ENCODE results near the gene ANO8. TPM values are rescaled to one million over a fixed set of nuclear protein-coding genes. Genes with fewer than 3 reads are reported as not detected.

The ANO8 gene
- polyA plus RNA-seq, 1 of the 3 experiments (the other 2 are of a cell fraction) = 7.8 TPM

- TF ChIP-seq NRF1 (IDR thresholded peaks at IDR 0.05; ENCODE audit: low read depth, low read length) = peak; percentile 51; the same call in 1 of the 2 replicates
- TF ChIP-seq, protein P1, sequence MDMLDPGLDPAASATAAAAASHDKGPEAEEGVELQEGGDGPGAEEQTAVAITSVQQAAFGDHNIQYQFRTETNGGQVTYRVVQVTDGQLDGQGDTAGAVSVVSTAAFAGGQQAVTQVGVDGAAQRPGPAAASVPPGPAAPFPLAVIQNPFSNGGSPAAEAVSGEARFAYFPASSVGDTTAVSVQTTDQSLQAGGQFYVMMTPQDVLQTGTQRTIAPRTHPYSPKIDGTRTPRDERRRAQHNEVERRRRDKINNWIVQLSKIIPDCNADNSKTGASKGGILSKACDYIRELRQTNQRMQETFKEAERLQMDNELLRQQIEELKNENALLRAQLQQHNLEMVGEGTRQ (IDR thresholded peaks at IDR 0.05; ENCODE audit: borderline replicate concordance, low read depth, low read length) = no peak
- TF ChIP-seq, protein P2, sequence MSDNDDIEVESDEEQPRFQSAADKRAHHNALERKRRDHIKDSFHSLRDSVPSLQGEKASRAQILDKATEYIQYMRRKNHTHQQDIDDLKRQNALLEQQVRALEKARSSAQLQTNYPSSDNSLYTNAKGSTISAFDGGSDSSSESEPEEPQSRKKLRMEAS (IDR thresholded peaks at IDR 0.05; ENCODE audit: low read depth) = peak; percentile 60; the same call in 1 of the 2 replicates
- 0 out of 2 replicates have a peak, but pooled peaks have one; percentile 27 for TF ChIP-seq YY1 (IDR thresholded peaks at IDR 0.05; ENCODE audit: low read depth)
These were observed 42.2 kb downstream of the ANO8 start (continued) for GRCh38 chr19:17292301-17293074.

DNA sequence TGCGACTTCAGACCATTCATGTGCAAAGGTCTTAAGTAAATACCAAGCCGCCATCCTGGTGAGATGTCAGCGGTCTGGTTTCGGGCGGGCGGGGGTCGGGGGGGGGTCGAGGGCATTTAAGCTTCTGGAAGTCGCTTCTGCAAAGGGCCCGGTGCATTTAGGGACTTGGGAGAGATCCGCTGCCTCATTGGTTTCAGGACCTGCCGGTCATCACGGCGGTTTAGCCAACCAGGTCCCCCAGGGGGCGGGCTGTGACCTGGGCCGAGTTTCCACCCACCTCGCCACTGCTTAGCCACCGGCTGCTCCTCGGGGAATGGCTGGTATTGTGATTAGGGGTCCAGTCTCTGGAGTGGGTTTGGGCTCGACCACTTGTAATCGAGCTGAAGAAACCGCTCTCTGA is 45.2 kb downstream of the ANO8 start:
- peaks cover 0 to 8% of the 10 kb centered on the region in 2 experiments; a peak in 1 of 4 replicates for H3K4me1 ChIP-seq (ENCODE audit: control insufficient read depth in 1 of 2, insufficient read depth in 2 of 2, low read depth in 1 of 2, low read length in 1 of 2)
- 24% methylated on average over 17 of the region's 22 CpGs for WGBS (ENCODE audit: low lambda C conversion rate)
- peaks cover 14% of the 10 kb centered on the region for H3F3A ChIP-seq (replicated peaks; ENCODE audit: insufficient read depth)
- TF ChIP-seq EZH2phosphoT487 (IDR thresholded peaks at IDR 0.05; ENCODE audit: borderline replicate concordance, low read depth) (no peak), YY1 (IDR thresholded peaks at IDR 0.05; ENCODE audit: low read depth) (no peak), ELF1 (IDR thresholded peaks at IDR 0.05) (no peak), RAD21 (IDR thresholded peaks at IDR 0.05; ENCODE audit: low read length) (no peak), POLR2AphosphoS5 (IDR thresholded peaks at IDR 0.05; ENCODE audit: low read depth, low read length) (no peak), REST (IDR thresholded peaks at IDR 0.05; ENCODE audit: low read depth, low read length) (no peak), TCF12 (IDR thresholded peaks at IDR 0.05) (no peak), RXRA (IDR thresholded peaks at IDR 0.05; ENCODE audit: borderline replicate concordance, low read depth) (no peak), MEF2A (IDR thresholded peaks at IDR 0.05; ENCODE audit: borderline replicate concordance, low read depth) (no peak), JUND (IDR thresholded peaks at IDR 0.05) (no peak)
- TF ChIP-seq, protein P3, sequence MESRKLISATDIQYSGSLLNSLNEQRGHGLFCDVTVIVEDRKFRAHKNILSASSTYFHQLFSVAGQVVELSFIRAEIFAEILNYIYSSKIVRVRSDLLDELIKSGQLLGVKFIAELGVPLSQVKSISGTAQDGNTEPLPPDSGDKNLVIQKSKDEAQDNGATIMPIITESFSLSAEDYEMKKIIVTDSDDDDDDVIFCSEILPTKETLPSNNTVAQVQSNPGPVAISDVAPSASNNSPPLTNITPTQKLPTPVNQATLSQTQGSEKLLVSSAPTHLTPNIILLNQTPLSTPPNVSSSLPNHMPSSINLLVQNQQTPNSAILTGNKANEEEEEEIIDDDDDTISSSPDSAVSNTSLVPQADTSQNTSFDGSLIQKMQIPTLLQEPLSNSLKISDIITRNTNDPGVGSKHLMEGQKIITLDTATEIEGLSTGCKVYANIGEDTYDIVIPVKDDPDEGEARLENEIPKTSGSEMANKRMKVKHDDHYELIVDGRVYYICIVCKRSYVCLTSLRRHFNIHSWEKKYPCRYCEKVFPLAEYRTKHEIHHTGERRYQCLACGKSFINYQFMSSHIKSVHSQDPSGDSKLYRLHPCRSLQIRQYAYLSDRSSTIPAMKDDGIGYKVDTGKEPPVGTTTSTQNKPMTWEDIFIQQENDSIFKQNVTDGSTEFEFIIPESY (IDR thresholded peaks at IDR 0.05; ENCODE audit: borderline replicate concordance, low read depth) = no peak
- TF ChIP-seq, protein P4, sequence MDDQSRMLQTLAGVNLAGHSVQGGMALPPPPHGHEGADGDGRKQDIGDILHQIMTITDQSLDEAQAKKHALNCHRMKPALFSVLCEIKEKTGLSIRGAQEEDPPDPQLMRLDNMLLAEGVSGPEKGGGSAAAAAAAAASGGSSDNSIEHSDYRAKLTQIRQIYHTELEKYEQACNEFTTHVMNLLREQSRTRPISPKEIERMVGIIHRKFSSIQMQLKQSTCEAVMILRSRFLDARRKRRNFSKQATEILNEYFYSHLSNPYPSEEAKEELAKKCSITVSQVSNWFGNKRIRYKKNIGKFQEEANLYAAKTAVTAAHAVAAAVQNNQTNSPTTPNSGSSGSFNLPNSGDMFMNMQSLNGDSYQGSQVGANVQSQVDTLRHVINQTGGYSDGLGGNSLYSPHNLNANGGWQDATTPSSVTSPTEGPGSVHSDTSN (IDR thresholded peaks at IDR 0.05) = peak; percentile 98
- TF ChIP-seq, protein P5, sequence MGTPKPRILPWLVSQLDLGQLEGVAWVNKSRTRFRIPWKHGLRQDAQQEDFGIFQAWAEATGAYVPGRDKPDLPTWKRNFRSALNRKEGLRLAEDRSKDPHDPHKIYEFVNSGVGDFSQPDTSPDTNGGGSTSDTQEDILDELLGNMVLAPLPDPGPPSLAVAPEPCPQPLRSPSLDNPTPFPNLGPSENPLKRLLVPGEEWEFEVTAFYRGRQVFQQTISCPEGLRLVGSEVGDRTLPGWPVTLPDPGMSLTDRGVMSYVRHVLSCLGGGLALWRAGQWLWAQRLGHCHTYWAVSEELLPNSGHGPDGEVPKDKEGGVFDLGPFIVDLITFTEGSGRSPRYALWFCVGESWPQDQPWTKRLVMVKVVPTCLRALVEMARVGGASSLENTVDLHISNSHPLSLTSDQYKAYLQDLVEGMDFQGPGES (IDR thresholded peaks at IDR 0.05; ENCODE audit: low read depth, low read length) = peak; percentile 47; the same call in 1 of the 2 replicates
- H3K9me2 ChIP-seq = no peaks in the 10 kb centered on the region
- no peaks in the 10 kb centered on the region for H4K20me1 ChIP-seq (ENCODE audit: insufficient read depth)
- H3K36me3 ChIP-seq (replicated peaks in 1 of 2; ENCODE audit: control insufficient read depth in 1 of 2, insufficient read depth in 2 of 2, low read length in 1 of 2) = no peaks in the 10 kb centered on the region
- peak; percentile 96 for DNase-seq
- H3K4me3 ChIP-seq (ENCODE audit: low read depth in 2 of 2, low read length in 1 of 2) = no peak overlapping the region
- ChIA-PET POLR2A (no interaction called here), CTCF (interaction anchor here (0.6 to 2.1 kb wide), 5 partner anchors 14 to 374 kb away, joined by 3 to 10 read pairs (median 3); partner anchors contain the start of genes ABHD8 and MRPL34)
- no peak overlapping the region for H2AFZ ChIP-seq (ENCODE audit: low read depth)
- H3K9ac ChIP-seq = no peak overlapping the region
- H3K9me3 ChIP-seq = no peaks in the 10 kb centered on the region
- no peaks in the 10 kb centered on the region for H3K27me3 ChIP-seq (ENCODE audit: insufficient read depth)
- H3K79me2 ChIP-seq (ENCODE audit: insufficient read depth) = no peaks in the 10 kb centered on the region
- H3K27ac ChIP-seq (ENCODE audit: low read depth in 2 of 2, low read length in 1 of 2) = no peak overlapping the region
- no peak overlapping the region for H3K4me2 ChIP-seq

All from SK-N-SH (cell line).